Caco-2 (cell line): ENCODE data around the gene PARD3. TPM values are rescaled to one million over a fixed set of nuclear protein-coding genes. Genes with fewer than 3 reads are reported as not detected.

ENCODE experiments used
- BruUV-seq: library from RNA; stranded (reverse); fragments of 400-500 nt; replicated peaks from 2 replicates; lab custom pipeline; 2021; lab: Mats Ljungman, UMichigan
- CTCF ChIA-PET: fragments of 300-600 bp; sonication (Branson Sonifier 250); formaldehyde crosslinking; loops from one replicate; lab custom pipeline; 2022; ENCODE audit warnings: antibody characterized with exemption; lab: Charles Lee
- POLR2A ChIA-PET: fragments of 300-600 bp; sonication (Branson Sonifier 250); formaldehyde crosslinking; loops from one replicate; lab custom pipeline; 2022; ENCODE audit warnings: antibody characterized with exemption; lab: Charles Lee
- DNase-seq, 2 experiments: peaks; one replicate each; pipeline versions ENCODE4 v3.0.0 to v3.0.0-alpha.2; 2020 to 2022
- H3K27me3 ChIP-seq: replicated peaks from 2 replicates; pipeline ENCODE4 v1.6.0; 2011; ENCODE audit warnings: low read length; ENCODE audit not compliant: control insufficient read depth, insufficient read depth
- H3K36me3 ChIP-seq: 2 replicates; pipeline ENCODE4 v1.5.1; 2011; ENCODE audit warnings: low read length; ENCODE audit not compliant: control insufficient read depth, insufficient read depth
- H3K4me1 ChIP-seq: fragments of 250-450 bp; sonication (Bioruptor Pico); 2 replicates; pipeline ENCODE4 v1.5.1; 2020; ENCODE audit warnings: mild to moderate bottlenecking
- H3K4me3 ChIP-seq: 2 replicates; pipeline ENCODE4 v1.5.1; 2011; ENCODE audit warnings: low read depth, mild to moderate bottlenecking, control low read depth, low read length
- H3K9me3 ChIP-seq: fragments of 250-450 bp; sonication (Bioruptor Pico); 2 replicates; pipeline ENCODE4 v1.5.1; 2020; ENCODE audit warnings: mild to moderate bottlenecking, moderate library complexity
- H3K27ac Mint-ChIP-seq: one replicate; pipeline ENCODE4 v1.8.0; 2022; ENCODE audit warnings: mixed read lengths; ENCODE audit not compliant: unreplicated experiment
- H3K27me3 Mint-ChIP-seq: one replicate; pipeline ENCODE4 v1.8.0; 2022; ENCODE audit warnings: mixed read lengths; ENCODE audit not compliant: insufficient read depth, unreplicated experiment
- H3K36me3 Mint-ChIP-seq: one replicate; pipeline ENCODE4 v1.8.0; 2022; ENCODE audit warnings: mild to moderate bottlenecking, mixed read lengths; ENCODE audit not compliant: insufficient read depth, unreplicated experiment
- H3K4me1 Mint-ChIP-seq: one replicate; pipeline ENCODE4 v1.8.0; 2022; ENCODE audit warnings: low read depth, mixed read lengths; ENCODE audit not compliant: unreplicated experiment
- H3K4me3 Mint-ChIP-seq: one replicate; pipeline ENCODE4 v1.8.0; 2022; ENCODE audit warnings: mild to moderate bottlenecking, moderate library complexity, mixed read lengths; ENCODE audit not compliant: unreplicated experiment
- H3K9me3 Mint-ChIP-seq: one replicate; pipeline ENCODE4 v1.8.0; 2022; ENCODE audit warnings: mixed read lengths; ENCODE audit not compliant: unreplicated experiment
- intact Hi-C: fragments of 100-400 bp; cut with micrococcal nuclease; formaldehyde crosslinking; loops from one replicate; pipeline ENCODE4 v1.10.0; 2022; ENCODE audit not compliant: unreplicated experiment
- total RNA-seq: library from RNA; stranded (reverse); gene quantifications from 2 replicates; pipeline ENCODE4 v1.2.3, GENCODE V29; 2022
- TF ChIP-seq, protein P1 (sequence below), 2 experiments: fragments of 200-600 bp in 1 of 2; IDR thresholded peaks; 1 replicate in 1 of 2; 2 replicates in 1 of 2; pipeline versions ENCODE4 v1.5.1 to v1.8.0; 2011 to 2022; ENCODE audit warnings: antibody characterized with exemption in 1 of 2, control low read depth in 1 of 2, inconsistent platforms in 1 of 2, low read depth in 1 of 2, low read length in 1 of 2, mild to moderate bottlenecking in 1 of 2, moderate library complexity in 1 of 2; ENCODE audit not compliant: insufficient read depth in 1 of 2, severe bottlenecking in 1 of 2, unreplicated experiment in 1 of 2

Gene PARD3
- total RNA-seq, 1 experiment from 2014 or later = 80.7 TPM

DNA sequence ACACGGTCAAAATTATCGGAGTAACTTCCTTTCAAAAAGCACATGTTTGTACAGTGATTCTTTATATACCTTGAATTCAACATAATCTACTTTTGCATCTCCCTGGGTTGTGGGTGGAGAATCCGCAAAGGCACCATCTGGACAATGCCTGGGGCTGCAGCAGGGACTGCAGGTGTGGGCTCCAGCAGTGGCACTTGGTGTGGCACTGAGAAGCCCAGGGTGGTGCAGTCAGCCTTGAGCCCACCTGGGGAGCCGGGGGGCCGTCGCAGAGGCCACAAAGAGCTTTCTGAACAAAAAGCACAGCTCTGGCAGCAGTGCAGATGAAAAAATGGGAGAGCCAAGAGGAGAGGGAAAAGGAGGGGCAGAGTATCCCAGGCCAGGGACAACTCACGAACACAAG lies 22.2 kb downstream of the PARD3 start:
- no peak for DNase-seq
- POLR2A ChIA-PET = no interaction called here
- peaks cover 9% of the 10 kb centered on the region for H3K4me1 ChIP-seq
- no peak overlapping the region for H3K27ac Mint-ChIP-seq
- H3K27me3 Mint-ChIP-seq = no peaks in the 10 kb centered on the region
- H3K4me1 Mint-ChIP-seq = peaks cover 30% of the 10 kb centered on the region
- H3K9me3 ChIP-seq = no peaks in the 10 kb centered on the region
- no peaks in the 10 kb centered on the region; the same call in 1 of the 2 replicates for H3K36me3 ChIP-seq
- no peak overlapping the region for H3K4me3 ChIP-seq
- peaks cover 17% of the 10 kb centered on the region for H3K36me3 Mint-ChIP-seq
- no TSS peak for BruUV-seq
- no peaks in the 10 kb centered on the region for H3K9me3 Mint-ChIP-seq
- intact Hi-C loops = loop anchor here (1.0 to 5.0 kb wide), 2 partner anchors 70 to 111 kb away; no protein-coding TSS in a partner anchor
- H3K4me3 Mint-ChIP-seq = no peak overlapping the region
- H3K27me3 ChIP-seq = no peaks in the 10 kb centered on the region
- TF ChIP-seq, protein P1, sequence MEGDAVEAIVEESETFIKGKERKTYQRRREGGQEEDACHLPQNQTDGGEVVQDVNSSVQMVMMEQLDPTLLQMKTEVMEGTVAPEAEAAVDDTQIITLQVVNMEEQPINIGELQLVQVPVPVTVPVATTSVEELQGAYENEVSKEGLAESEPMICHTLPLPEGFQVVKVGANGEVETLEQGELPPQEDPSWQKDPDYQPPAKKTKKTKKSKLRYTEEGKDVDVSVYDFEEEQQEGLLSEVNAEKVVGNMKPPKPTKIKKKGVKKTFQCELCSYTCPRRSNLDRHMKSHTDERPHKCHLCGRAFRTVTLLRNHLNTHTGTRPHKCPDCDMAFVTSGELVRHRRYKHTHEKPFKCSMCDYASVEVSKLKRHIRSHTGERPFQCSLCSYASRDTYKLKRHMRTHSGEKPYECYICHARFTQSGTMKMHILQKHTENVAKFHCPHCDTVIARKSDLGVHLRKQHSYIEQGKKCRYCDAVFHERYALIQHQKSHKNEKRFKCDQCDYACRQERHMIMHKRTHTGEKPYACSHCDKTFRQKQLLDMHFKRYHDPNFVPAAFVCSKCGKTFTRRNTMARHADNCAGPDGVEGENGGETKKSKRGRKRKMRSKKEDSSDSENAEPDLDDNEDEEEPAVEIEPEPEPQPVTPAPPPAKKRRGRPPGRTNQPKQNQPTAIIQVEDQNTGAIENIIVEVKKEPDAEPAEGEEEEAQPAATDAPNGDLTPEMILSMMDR (IDR thresholded peaks at IDR 0.05; ENCODE audit: insufficient read depth in 1 of 2, low read depth in 1 of 2, low read length in 1 of 2, severe bottlenecking in 1 of 2, unreplicated experiment in 1 of 2) = no peak
- CTCF ChIA-PET = no interaction called here

DNA sequence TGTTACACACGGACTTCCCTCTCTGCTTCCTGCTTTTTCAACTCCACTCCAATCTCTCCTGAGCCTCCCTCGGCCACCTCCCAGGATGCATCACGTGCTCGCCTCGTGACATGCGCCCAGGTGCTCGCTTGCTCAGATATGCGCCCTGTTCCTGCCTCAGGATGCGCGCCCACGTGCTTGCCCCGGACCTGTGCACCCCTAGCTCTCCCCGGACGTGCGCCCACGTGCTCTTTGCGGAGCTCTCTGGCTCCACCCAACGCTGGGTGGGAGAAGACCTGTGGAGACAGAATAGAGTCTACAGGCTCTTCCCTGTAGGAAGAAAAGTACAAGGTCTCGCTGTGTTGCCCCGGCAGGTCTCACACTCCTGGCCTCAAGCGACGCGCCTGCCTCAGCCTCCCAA lies 23.1 kb downstream of the PARD3 start:
- no peaks in the 10 kb centered on the region for H3K9me3 Mint-ChIP-seq
- H3K4me1 ChIP-seq = peaks cover 9% of the 10 kb centered on the region
- no peaks in the 10 kb centered on the region for H3K36me3 ChIP-seq
- no peaks in the 10 kb centered on the region for H3K27me3 ChIP-seq
- ChIA-PET CTCF (interaction anchor here (0.5 to 0.8 kb wide), 3 partner anchors 8 to 473 kb away, joined by 3 to 6 read pairs (median 3); no protein-coding TSS in a partner anchor), POLR2A (interaction anchor here (1.0 kb wide), 1 partner anchor 22 kb away, joined by 5 read pairs; no protein-coding TSS in a partner anchor)
- no TSS peak for BruUV-seq
- no peak overlapping the region for H3K27ac Mint-ChIP-seq
- H3K36me3 Mint-ChIP-seq = peaks cover 10% of the 10 kb centered on the region
- intact Hi-C loops = loop anchor here (1.0 to 5.0 kb wide), 3 partner anchors 59 to 110 kb away; no protein-coding TSS in a partner anchor
- H3K9me3 ChIP-seq = no peaks in the 10 kb centered on the region
- DNase-seq = no peak
- no peaks in the 10 kb centered on the region for H3K27me3 Mint-ChIP-seq
- TF ChIP-seq, protein P1 (IDR thresholded peaks at IDR 0.05; ENCODE audit: insufficient read depth in 1 of 2, low read depth in 1 of 2, low read length in 1 of 2, severe bottlenecking in 1 of 2, unreplicated experiment in 1 of 2) = no peak
- H3K4me3 Mint-ChIP-seq = no peak overlapping the region
- peaks cover 30% of the 10 kb centered on the region for H3K4me1 Mint-ChIP-seq
- H3K4me3 ChIP-seq = no peak overlapping the region

- no peaks in the 10 kb centered on the region for H3K9me3 ChIP-seq
- Mint-ChIP-seq H3K4me1 (peaks cover 30% of the 10 kb centered on the region), H3K27ac (no peak overlapping the region), H3K36me3 (peaks cover 10% of the 10 kb centered on the region), H3K27me3 (no peaks in the 10 kb centered on the region), H3K4me3 (no peak overlapping the region), H3K9me3 (no peaks in the 10 kb centered on the region)
- TF ChIP-seq, protein P1 (IDR thresholded peaks at IDR 0.05; ENCODE audit: insufficient read depth in 1 of 2, low read depth in 1 of 2, low read length in 1 of 2, severe bottlenecking in 1 of 2, unreplicated experiment in 1 of 2) = no peak
- intact Hi-C loops = loop anchor here (2.0 to 5.0 kb wide), 2 partner anchors 58 to 109 kb away; no protein-coding TSS in a partner anchor
- no TSS peak for BruUV-seq
- no peak overlapping the region for H3K4me3 ChIP-seq
- no peaks in the 10 kb centered on the region for H3K36me3 ChIP-seq
- ChIA-PET POLR2A (interaction anchor here (1.0 kb wide), 1 partner anchor 23 kb away, joined by 5 read pairs; no protein-coding TSS in a partner anchor), CTCF (no interaction called here)
- peaks cover 9% of the 10 kb centered on the region for H3K4me1 ChIP-seq
- no peaks in the 10 kb centered on the region for H3K27me3 ChIP-seq
- no peak for DNase-seq
Measured at GRCh38 chr10:34791228-34791627, 23.9 kb downstream of the PARD3 start.
